H9 (cell line): Measurements from ENCODE around the gene SERPINB2. TPM values are rescaled to one million over a fixed set of nuclear protein-coding genes. Genes with fewer than 3 reads are reported as not detected.

Source experiments
- DNase-seq: peaks from one replicate; pipeline ENCODE4 v3.0.0-alpha.2; 2017
- H2AFZ ChIP-seq: one replicate; pipeline ENCODE4 v1.6.1; 2013; ENCODE audit warnings: mild to moderate bottlenecking, low read length, control low read depth, moderate library complexity
- H2AK5ac ChIP-seq: 2 replicates; pipeline ENCODE4 v1.6.1; 2013; ENCODE audit warnings: low read length, control low read depth, mixed read lengths; ENCODE audit not compliant: insufficient read length
- H2BK120ac ChIP-seq: one replicate; pipeline ENCODE4 v1.6.1; 2013; ENCODE audit warnings: low read depth, mild to moderate bottlenecking, low read length, control low read depth, inconsistent platforms; ENCODE audit not compliant: poor library complexity, severe bottlenecking
- H2BK12ac ChIP-seq: 2 replicates; pipeline ENCODE4 v1.6.1; 2013; ENCODE audit warnings: low read length, control low read depth, mixed read lengths, low read depth; ENCODE audit not compliant: insufficient read length
- H2BK15ac ChIP-seq: 2 replicates; pipeline ENCODE4 v1.6.1; 2013; ENCODE audit warnings: low read depth, low read length, control low read depth
- H2BK20ac ChIP-seq: one replicate; pipeline ENCODE4 v1.6.1; 2013; ENCODE audit warnings: low read depth, mild to moderate bottlenecking, low read length, control low read depth, inconsistent platforms; ENCODE audit not compliant: poor library complexity, severe bottlenecking
- H2BK5ac ChIP-seq: 2 replicates; pipeline ENCODE4 v1.6.1; 2013; ENCODE audit warnings: low read length, control low read depth, mixed read lengths; ENCODE audit not compliant: insufficient read length
- H3K14ac ChIP-seq: 2 replicates; pipeline ENCODE4 v1.6.1; 2013; ENCODE audit warnings: low read length, control low read depth; ENCODE audit not compliant: insufficient read depth
- H3K18ac ChIP-seq: 2 replicates; pipeline ENCODE4 v1.6.1; 2013; ENCODE audit warnings: low read depth, mild to moderate bottlenecking, mixed read lengths, low read length, control low read depth; ENCODE audit not compliant: insufficient read length
- H3K23ac ChIP-seq: 2 replicates; pipeline ENCODE4 v1.6.1; 2013; ENCODE audit warnings: low read length, control low read depth, mixed read lengths, low read depth; ENCODE audit not compliant: insufficient read length
- H3K23me2 ChIP-seq: 2 replicates; pipeline ENCODE4 v1.6.1; 2013; ENCODE audit warnings: low read depth, mild to moderate bottlenecking, mixed read lengths, low read length, control low read depth; ENCODE audit not compliant: insufficient read length, poor library complexity, severe bottlenecking
- H3K27ac ChIP-seq: 2 replicates; pipeline ENCODE4 v1.5.1; 2013; ENCODE audit warnings: low read length, control low read depth, mixed read lengths, low read depth; ENCODE audit not compliant: insufficient read length
- H3K27me3 ChIP-seq: 2 replicates; pipeline ENCODE4 v1.6.1; 2013; ENCODE audit warnings: low read length, control low read depth, inconsistent platforms; ENCODE audit not compliant: insufficient read depth
- H3K4ac ChIP-seq: 2 replicates; pipeline ENCODE4 v1.6.1; 2013; ENCODE audit warnings: low read depth, mild to moderate bottlenecking, control low read depth, inconsistent platforms, low read length, moderate library complexity
- H3K4me1 ChIP-seq: 2 replicates; pipeline ENCODE4 v1.6.1; 2013; ENCODE audit warnings: low read length, control low read depth, inconsistent platforms; ENCODE audit not compliant: insufficient read depth
- H3K4me2 ChIP-seq: 2 replicates; pipeline ENCODE4 v1.6.1; 2013; ENCODE audit warnings: low read length, control low read depth, mixed read lengths; ENCODE audit not compliant: insufficient read length, insufficient read depth
- H3K56ac ChIP-seq: 2 replicates; pipeline ENCODE4 v1.6.1; 2013; ENCODE audit warnings: low read depth, mild to moderate bottlenecking, mixed read lengths, low read length, control low read depth; ENCODE audit not compliant: insufficient read length
- H3K79me1 ChIP-seq: 2 replicates; pipeline ENCODE4 v1.6.1; 2013; ENCODE audit warnings: low read depth, mild to moderate bottlenecking, moderate library complexity, low read length, control low read depth, inconsistent platforms; ENCODE audit not compliant: insufficient read depth, poor library complexity, severe bottlenecking
- H3K79me2 ChIP-seq: 2 replicates; pipeline ENCODE4 v1.6.1; 2013; ENCODE audit warnings: low read length, control low read depth, inconsistent platforms; ENCODE audit not compliant: insufficient read depth
- H3K9ac ChIP-seq: 2 replicates; pipeline ENCODE4 v1.6.1; 2013; ENCODE audit warnings: low read length, control low read depth, mixed read lengths; ENCODE audit not compliant: insufficient read length; ENCODE audit errors: extremely low read depth
- H3K9me3 ChIP-seq: one replicate; pipeline ENCODE4 v1.6.1; 2013; ENCODE audit warnings: low read depth, low read length, inconsistent platforms; ENCODE audit not compliant: control insufficient read depth
- H3T11ph ChIP-seq: one replicate; pipeline ENCODE4 v1.6.1; 2013; ENCODE audit warnings: mild to moderate bottlenecking, low read length, control low read depth, inconsistent platforms
- H4K20me1 ChIP-seq: one replicate; pipeline ENCODE4 v1.6.1; 2013; ENCODE audit not compliant: control insufficient read depth, insufficient read length, insufficient read depth
- H4K5ac ChIP-seq: 2 replicates; pipeline ENCODE4 v1.6.1; 2013; ENCODE audit warnings: low read depth, mild to moderate bottlenecking, mixed read lengths, low read length, control low read depth; ENCODE audit not compliant: insufficient read length
- H4K8ac ChIP-seq: replicated peaks from 2 replicates; pipeline ENCODE4 v1.6.1; 2013; ENCODE audit warnings: low read length, control low read depth, mixed read lengths, low read depth; ENCODE audit not compliant: insufficient read length
- H4K91ac ChIP-seq: 2 replicates; pipeline ENCODE4 v1.6.1; 2013; ENCODE audit warnings: low read depth, mild to moderate bottlenecking, moderate library complexity, mixed read lengths, low read length, control low read depth; ENCODE audit not compliant: insufficient read length
- H3K27ac Mint-ChIP-seq, 3 experiments: 2 replicates in 2 of 3; 3 replicates in 1 of 3; pipeline ENCODE4 v1.8.0; 2020 to 2021; ENCODE audit warnings: mixed read lengths in 3 of 3, mild to moderate bottlenecking in 1 of 3, moderate library complexity in 1 of 3
- H3K27me3 Mint-ChIP-seq: 2 replicates; pipeline ENCODE4 v1.8.0; 2021; ENCODE audit warnings: low read depth, mild to moderate bottlenecking, moderate library complexity, mixed read lengths
- H3K36me3 Mint-ChIP-seq, 3 experiments: 2 replicates in 2 of 3; 3 replicates in 1 of 3; pipeline ENCODE4 v1.8.0; 2020 to 2021; ENCODE audit warnings: low read depth in 3 of 3, mixed read lengths in 3 of 3; ENCODE audit not compliant: insufficient read depth in 1 of 3
- H3K4me1 Mint-ChIP-seq, 2 experiments: 2 replicates each; pipeline ENCODE4 v1.8.0; 2020; ENCODE audit warnings: mixed read lengths in 2 of 2
- H3K4me3 Mint-ChIP-seq, 2 experiments: 2 replicates in 1 of 2; 3 replicates in 1 of 2; pipeline ENCODE4 v1.8.0; 2020 to 2021; ENCODE audit warnings: mild to moderate bottlenecking in 2 of 2, mixed read lengths in 2 of 2, moderate library complexity in 1 of 2
- H3K9me3 Mint-ChIP-seq, 2 experiments: 2 replicates in 1 of 2; 3 replicates in 1 of 2; pipeline ENCODE4 v1.8.0; 2020; ENCODE audit warnings: mild to moderate bottlenecking in 2 of 2, mixed read lengths in 2 of 2, moderate library complexity in 1 of 2
- WGBS: extraction: QIAGEN DNeasy Blood & Tissue Kit; methylation state at CpG from one replicate; pipeline ENCODE4 v1.1.7; 2013; ENCODE audit warnings: missing lambda C conversion rate, low lambda C conversion rate, mixed read lengths; ENCODE audit not compliant: insufficient read length; ENCODE audit errors: extremely low coverage; 5-methylcytosine and 5-hydroxymethylcytosine counted together
- total RNA-seq: library from RNA; stranded (reverse); gene quantifications from 2 replicates; pipeline ENCODE4 v1.2.1, GENCODE V29; 2021
- TF ChIP-seq, protein P1 (sequence below): fragments of 200-600 bp; sonication (generic); conservative IDR thresholded peaks from 3 replicates; pipeline ENCODE4 v1.8.0; 2021; ENCODE audit warnings: antibody characterized with exemption, mild to moderate bottlenecking

SERPINB2 gene
- total RNA-seq, 1 experiment from 2014 or later, result not detected

GRCh38 chr18:63917817-63918216, 30.3 kb downstream of the SERPINB2 start:
- no peak overlapping the region for H3K18ac ChIP-seq
- H2BK5ac ChIP-seq, result no peak overlapping the region
- Mint-ChIP-seq H3K4me1 (no peaks in the 10 kb centered on the region), H3K36me3 (no peaks in the 10 kb centered on the region), H3K4me3 (no peak overlapping the region), H3K9me3 (no peaks in the 10 kb centered on the region), H3K27ac (no peak overlapping the region), H3K27me3 (no peaks in the 10 kb centered on the region)
- H3K9ac ChIP-seq, result no peak overlapping the region
- H2BK12ac ChIP-seq, result no peak overlapping the region
- no peak overlapping the region for H2AFZ ChIP-seq
- no peaks in the 10 kb centered on the region for H3K27me3 ChIP-seq
- TF ChIP-seq, protein P1, sequence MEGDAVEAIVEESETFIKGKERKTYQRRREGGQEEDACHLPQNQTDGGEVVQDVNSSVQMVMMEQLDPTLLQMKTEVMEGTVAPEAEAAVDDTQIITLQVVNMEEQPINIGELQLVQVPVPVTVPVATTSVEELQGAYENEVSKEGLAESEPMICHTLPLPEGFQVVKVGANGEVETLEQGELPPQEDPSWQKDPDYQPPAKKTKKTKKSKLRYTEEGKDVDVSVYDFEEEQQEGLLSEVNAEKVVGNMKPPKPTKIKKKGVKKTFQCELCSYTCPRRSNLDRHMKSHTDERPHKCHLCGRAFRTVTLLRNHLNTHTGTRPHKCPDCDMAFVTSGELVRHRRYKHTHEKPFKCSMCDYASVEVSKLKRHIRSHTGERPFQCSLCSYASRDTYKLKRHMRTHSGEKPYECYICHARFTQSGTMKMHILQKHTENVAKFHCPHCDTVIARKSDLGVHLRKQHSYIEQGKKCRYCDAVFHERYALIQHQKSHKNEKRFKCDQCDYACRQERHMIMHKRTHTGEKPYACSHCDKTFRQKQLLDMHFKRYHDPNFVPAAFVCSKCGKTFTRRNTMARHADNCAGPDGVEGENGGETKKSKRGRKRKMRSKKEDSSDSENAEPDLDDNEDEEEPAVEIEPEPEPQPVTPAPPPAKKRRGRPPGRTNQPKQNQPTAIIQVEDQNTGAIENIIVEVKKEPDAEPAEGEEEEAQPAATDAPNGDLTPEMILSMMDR, result no peak
- H3K4me2 ChIP-seq, result no peak overlapping the region
- H2BK120ac ChIP-seq, result no peak overlapping the region
- no peak for DNase-seq
- no peak overlapping the region for H4K5ac ChIP-seq
- 0 out of 2 replicates have a peak, but pooled peaks cover 2% of the 10 kb centered on the region for H3K79me2 ChIP-seq
- no peaks in the 10 kb centered on the region for H3K23me2 ChIP-seq
- no peak overlapping the region for H3K14ac ChIP-seq
- H3K4me1 ChIP-seq, result no peaks in the 10 kb centered on the region
- H2BK20ac ChIP-seq, result no peak overlapping the region
- no peak overlapping the region for H2BK15ac ChIP-seq
- H4K91ac ChIP-seq, result no peak overlapping the region
- H3K56ac ChIP-seq, result no peak overlapping the region
- no peak overlapping the region for H2AK5ac ChIP-seq
- no peak overlapping the region for H3K4ac ChIP-seq
- H3K79me1 ChIP-seq, result no peaks in the 10 kb centered on the region
- no peaks in the 10 kb centered on the region for H4K20me1 ChIP-seq
- no peak overlapping the region for H3K27ac ChIP-seq
- H4K8ac ChIP-seq, result no peak overlapping the region
- H3T11ph ChIP-seq, result no peak overlapping the region
- WGBS, result no CpG with 5 or more reads among the region's 5 CpGs
- H3K23ac ChIP-seq, result no peak overlapping the region
- no peaks in the 10 kb centered on the region for H3K9me3 ChIP-seq
